ENCODE results near the gene KLF8.

Gene KLF8

GRCh38 chrX:56309881-56310280 is 77.7 kb downstream of the KLF8 start:
- DNase-seq (ENCODE audit: low read depth in 1 of 2, low spot score in 1 of 2) = no peak

GRCh38 chrX:56310581-56310980 is 78.4 kb downstream of the KLF8 start:
- DNase-seq (ENCODE audit: low read depth in 1 of 2, low spot score in 1 of 2) = no peak

- DNase-seq (ENCODE audit: low read depth in 1 of 2, low spot score in 1 of 2) = no peak
Observed at GRCh38 chrX:56313308-56313707, 81.2 kb downstream of the KLF8 start.

GRCh38 chrX:56314334-56314733 is 82.2 kb downstream of the KLF8 start:
- no peak for DNase-seq (ENCODE audit: low read depth in 1 of 2, low spot score in 1 of 2)

GRCh38 chrX:56318076-56318475 is 85.9 kb downstream of the KLF8 start:
- DNase-seq (ENCODE audit: low read depth in 1 of 2, low spot score in 1 of 2) = no peak

- no peak for DNase-seq (ENCODE audit: low read depth in 1 of 2, low spot score in 1 of 2)
Observed at GRCh38 chrX:56319165-56319564, 87.0 kb downstream of the KLF8 start.
